ENCODE measurements around the gene FMNL3.

Gene FMNL3

DNA sequence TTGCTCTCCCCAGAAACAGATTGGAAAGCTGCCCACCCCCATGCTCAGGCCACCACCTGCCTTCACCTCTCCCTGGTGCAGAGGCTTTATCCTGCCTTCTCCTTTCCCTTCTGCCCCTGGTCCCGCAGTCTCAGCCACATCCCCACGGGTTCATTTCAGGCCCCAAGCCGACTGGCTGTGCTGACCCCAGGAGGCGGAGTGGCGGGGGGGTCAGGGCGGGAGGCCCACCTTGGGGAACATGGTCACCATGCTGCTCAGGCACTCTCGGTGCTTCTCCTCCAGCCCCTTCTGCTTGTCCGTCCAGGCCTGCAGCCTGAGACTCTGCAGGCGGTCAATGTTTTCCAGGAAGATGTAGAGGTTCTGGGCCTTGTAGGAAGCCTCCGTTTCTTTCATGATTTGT is 108.7 kb downstream of the FMNL3 start:
- no peak for DNase-seq

DNA sequence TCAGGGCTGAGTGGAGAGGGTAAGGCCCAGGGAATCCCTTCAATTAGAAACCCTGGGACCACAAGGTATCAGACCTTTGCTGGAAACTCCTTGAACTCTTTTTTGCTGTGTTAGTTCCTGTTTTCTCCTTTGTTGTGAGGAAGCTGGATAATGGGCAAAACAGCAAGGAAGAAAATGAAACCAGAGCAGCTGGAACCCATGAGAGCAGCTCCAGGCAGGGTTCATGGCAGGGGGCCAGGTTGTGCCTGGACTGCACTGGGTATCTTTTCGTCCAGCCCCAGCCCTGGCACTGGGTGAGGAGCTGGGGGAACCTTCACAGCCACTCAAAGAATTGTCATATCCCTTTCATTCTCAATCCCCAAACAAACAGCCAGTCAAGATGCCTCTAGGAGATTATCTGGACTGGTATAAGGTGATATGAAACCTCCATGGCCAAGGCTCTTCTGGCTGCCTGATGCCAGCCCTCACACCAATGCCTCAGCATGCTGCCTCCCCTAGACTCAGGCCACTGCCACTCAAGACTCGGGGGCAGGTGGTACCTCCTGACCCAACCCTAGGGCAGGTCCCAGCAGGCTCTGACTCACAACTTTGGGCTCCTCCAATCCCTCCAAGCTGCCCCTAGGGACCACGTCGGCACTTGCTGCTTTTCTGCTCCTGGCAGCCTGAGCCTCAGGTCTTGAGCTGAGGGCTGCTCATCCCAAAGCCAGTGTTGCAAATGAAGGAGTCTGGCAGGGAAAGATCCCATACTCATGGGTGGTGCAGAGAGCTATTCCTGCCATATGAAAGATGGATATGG is 118.3 kb downstream of the FMNL3 start:
- no peak for DNase-seq

DNA sequence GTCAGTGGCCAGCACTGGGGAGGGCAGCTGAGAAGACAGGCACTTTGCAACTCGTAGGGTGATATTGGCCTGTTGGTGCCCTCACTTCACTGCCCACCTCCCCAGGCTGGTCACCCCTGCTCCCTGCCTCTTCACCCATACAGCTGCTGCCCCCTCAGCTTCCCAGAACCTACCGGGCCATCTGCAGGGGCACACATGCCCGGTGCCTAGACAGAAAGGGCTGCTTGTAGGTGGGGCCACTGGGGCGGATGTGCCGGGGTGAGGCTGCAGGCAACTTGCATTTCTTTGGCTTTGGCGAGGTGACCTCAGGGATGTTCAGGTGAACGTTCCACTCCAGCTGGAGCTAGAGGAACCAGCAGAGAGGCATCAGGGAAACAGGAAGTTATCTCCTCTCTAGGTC is 118.9 kb downstream of the FMNL3 start:
- no peak for DNase-seq

GRCh38 chr12:49587174-49587908 is 119.9 kb downstream of the FMNL3 start:
- no peak for DNase-seq

All from activated CD4-positive, alpha-beta T cell treated with anti-CD3 and anti-CD28 coated beads for 4 hours (primary cell).